ENCODE measurements around the gene SEC61A1.

SEC61A1 gene

DNA sequence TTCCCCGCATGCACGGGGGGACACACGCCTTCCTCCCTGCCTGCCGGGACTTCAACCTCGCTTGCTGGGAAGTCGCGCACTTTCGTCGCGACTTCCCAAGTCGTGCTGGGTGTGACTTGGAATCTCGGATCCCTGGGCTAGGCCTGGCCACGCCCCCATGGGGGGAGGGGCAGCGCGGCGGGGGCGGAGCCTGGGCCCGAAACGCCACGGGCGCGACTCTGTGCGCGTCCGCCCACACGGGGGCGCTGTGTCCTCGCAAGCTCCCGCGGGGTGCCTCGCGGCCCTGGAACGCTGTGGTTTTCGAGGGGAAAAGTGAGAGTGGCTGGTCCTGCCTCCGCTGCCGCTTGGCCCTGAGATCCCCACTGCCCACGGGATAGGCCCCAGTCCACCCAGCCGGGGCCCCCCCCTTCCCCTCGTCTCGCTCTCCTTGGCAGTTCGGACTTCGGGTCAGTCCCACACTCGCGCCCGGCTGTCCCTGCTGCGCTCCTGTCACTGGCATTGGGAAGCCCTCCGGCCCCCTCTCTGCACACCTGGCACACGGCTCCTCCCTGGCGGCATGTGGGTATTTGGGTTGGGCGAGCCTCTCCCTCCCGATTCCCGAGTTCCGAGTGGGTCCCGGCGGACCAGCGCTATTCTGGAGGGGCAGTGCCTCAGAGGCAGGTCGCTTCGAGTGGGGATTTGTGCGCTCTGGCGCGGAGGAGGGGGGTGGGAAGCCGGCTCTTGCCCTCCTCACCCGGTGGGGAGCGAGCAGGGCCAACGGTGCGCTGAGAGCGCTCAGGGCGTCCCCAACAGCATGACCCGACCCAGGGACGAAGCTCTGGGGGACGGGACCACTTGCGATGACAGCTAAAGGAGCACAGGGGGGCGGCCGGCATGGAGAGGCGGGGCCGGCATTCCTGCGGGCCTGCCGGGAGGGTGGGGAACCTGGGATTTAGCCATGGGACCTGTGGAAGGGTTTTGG lies 23.6 kb downstream of the SEC61A1 start:
- in situ Hi-C loops (cut with MboI; ENCODE audit: low pct_unique_long_range_greater_than_20kb, low sequenced_read_pairs), result no loop called here
- DNase-seq, result no peak

DNA sequence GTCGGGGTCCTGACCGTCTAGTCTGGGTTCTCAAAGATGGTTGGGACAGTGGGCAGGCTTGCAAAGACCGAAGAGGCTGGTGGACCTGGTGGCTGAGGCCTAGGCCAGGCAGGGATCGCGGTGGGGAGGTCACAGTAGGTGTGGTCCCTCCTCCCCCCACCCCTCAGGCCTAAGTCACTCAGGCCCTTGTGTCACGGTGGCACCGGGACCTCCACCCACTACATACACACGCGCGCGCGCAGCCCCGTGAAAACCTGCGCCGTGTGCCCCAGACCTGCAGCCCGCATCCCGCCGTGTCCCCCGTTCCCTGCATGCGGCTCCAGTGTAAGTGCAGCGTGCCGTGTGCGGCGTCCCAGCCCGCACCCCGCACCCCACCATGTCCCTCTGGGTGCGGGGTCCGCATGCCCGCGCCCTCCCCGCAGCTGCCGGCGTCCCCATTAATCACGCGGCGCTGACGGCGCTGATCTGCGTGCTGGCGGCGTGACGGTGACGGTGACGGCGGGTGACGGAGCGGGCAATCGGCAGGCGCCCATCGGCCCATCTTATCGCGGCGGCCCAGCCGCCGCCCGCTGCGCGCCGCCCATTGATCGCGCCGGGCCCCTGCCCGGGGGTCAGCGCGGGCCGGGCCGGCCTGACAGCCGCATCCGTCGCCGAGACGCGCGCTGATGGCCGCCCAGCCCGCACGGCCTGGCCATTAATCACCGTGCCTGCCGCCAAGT lies 24.4 kb downstream of the SEC61A1 start:
- no peak for DNase-seq
- in situ Hi-C loops (cut with MboI; ENCODE audit: low pct_unique_long_range_greater_than_20kb, low sequenced_read_pairs), result no loop called here

GRCh38 chr3:128077202-128077624 lies 25.0 kb downstream of the SEC61A1 start:
- peak; percentile 62 for DNase-seq
- in situ Hi-C loops (cut with MboI; ENCODE audit: low pct_unique_long_range_greater_than_20kb, low sequenced_read_pairs), result no loop called here

DNA sequence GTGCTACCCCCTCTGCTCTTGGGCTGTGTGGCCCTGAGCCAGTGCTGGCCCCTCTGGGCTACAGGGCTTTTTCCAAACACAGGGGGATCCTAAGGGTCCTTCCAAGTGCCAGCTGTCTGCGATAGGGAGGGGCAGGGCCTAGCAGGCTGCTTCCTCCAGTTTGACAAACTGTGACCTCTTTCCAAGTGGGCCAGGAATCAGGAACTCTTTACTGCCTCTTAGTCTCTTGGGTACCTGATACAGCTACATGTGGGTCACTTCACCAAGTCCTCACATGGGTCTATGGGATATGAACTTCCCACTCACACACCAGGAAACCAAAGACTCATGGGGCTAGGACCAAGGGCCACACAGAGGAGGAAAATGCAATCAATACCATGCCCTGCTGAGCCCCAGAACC lies 25.4 kb downstream of the SEC61A1 start:
- in situ Hi-C loops (cut with MboI; ENCODE audit: low pct_unique_long_range_greater_than_20kb, low sequenced_read_pairs), result no loop called here
- no peak for DNase-seq

- no peak for DNase-seq
- in situ Hi-C loops (cut with MboI; ENCODE audit: low pct_unique_long_range_greater_than_20kb, low sequenced_read_pairs), result no loop called here
These were observed 26.1 kb downstream of the SEC61A1 start for GRCh38 chr3:128078322-128078721.

DNA sequence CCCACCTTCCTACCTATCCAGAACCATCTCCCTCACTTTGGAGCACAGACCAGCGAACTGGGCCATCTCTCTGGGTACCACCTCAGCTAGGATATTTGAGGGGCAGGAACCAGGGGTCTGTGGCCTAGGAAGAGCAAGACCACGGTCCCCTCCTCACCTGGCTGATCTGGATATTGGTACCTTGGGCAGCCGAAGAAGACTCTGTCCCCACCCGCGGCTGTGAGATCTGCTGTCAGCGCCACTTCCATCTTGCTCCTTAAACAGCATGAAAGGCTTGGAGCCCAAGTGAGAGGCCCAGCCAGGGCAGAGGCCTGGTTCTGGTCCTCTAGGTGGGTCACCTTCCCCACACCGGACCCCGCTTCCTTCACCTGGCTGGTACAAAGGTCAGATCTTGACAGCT lies 26.6 kb downstream of the SEC61A1 start:
- in situ Hi-C loops (cut with MboI; ENCODE audit: low pct_unique_long_range_greater_than_20kb, low sequenced_read_pairs), result no loop called here
- no peak for DNase-seq

- no peak for DNase-seq
- in situ Hi-C loops (cut with MboI; ENCODE audit: low pct_unique_long_range_greater_than_20kb, low sequenced_read_pairs), result no loop called here
These were observed 27.6 kb downstream of the SEC61A1 start for GRCh38 chr3:128079823-128080222.

DNA sequence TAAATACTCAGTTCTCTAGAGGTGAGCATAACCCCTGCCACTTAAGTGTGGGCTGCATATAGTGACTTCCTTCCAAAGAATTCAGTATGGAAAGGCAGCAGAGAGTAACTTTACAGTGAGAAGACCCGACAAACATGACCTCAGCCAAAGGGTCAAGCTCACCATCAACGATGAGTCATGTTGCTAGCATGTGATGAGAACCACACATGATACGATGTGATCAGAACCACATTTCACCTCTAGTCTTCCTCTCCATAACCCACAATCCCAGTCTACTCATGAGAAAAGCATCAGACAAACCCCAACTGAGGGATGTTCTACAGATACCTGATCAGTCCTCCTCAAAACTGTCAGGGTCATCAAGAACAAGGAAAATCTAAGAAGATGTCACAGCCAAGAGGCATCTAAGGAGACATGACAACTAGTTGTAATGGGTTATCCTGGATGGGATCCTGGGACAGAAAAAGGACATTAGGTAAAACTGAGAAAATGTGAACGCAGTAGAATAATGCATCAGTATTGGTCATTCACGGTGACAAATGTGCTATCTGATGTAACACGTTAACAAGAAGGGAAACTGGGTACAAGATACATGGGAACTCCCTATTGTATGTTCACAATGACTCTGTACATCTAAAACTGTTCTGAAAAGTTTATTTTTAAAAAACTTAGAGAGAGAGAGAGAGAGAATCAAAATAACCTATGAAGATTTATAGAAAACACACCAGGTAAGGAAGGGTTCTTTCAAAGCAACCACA lies 28.3 kb downstream of the SEC61A1 start:
- in situ Hi-C loops (cut with MboI; ENCODE audit: low pct_unique_long_range_greater_than_20kb, low sequenced_read_pairs), result no loop called here

DNA sequence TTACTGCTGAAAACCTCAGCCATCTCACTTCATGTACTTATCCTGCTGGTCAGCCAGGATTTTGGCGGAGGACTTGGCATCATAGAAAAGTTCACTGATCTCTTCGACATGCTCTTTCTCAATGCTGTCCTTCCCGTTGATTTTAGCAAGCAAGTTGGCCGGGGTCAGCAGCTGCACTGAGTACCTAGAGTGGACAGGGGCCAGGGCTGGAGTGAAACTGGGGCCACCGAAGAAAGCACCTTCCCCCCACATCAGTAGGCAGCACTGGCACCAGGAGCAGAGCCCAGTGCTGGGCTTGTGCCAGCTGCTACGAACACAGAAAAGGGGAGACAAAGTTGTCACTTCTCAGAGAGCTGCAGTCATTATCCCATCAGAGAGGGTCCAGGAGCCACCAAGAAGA lies 29.0 kb downstream of the SEC61A1 start:
- in situ Hi-C loops (cut with MboI; ENCODE audit: low pct_unique_long_range_greater_than_20kb, low sequenced_read_pairs), result no loop called here
- no peak for DNase-seq

More for the DNA sequence above, 28.3 kb downstream of the SEC61A1 start:
- no peak for DNase-seq

- in situ Hi-C loops (cut with MboI; ENCODE audit: low pct_unique_long_range_greater_than_20kb, low sequenced_read_pairs), result no loop called here
- DNase-seq, result no peak
These were observed 29.6 kb downstream of the SEC61A1 start for GRCh38 chr3:128081846-128082245.

DNA sequence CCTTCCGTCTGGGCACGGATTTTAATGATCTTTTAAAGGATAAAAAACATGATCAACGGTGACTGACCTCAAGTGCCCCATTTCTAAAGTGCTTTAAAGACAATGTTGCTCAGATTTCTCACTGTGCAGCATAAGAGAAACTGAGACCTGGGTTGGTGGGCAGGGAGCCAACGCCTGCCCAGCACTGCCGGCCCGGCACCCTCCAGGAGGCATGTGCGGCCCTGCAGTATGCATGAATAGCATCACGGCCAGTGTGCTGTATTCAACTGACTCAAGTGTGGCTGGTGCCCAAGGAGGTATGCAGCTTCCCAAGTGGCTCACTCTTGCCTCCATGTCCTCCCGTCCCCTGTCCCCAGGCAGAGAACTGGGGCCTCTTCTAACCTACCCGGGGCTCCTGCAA lies 30.3 kb downstream of the SEC61A1 start:
- DNase-seq, result no peak
- in situ Hi-C loops (cut with MboI; ENCODE audit: low pct_unique_long_range_greater_than_20kb, low sequenced_read_pairs), result no loop called here

DNA sequence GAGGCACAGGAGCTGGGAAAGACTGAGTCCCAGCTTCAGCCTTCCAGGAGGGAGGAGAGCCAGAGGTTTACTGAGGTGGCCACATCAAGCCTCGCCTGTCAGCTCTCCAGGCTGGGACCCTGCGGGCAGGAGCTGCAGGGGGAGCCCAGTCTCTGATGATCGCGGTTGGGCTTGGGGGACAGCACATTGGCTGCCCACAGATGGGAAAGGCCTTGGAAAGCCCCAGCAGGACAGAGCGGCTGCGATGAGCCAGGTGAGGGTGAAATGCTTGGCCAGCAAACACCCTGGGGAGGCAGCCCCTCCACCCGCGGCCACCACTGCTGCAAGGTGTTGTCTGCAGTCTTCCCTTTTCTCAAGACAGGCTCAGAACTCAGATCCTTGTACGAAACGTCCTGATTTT lies 31.2 kb downstream of the SEC61A1 start:
- in situ Hi-C loops (cut with MboI; ENCODE audit: low pct_unique_long_range_greater_than_20kb, low sequenced_read_pairs), result no loop called here
- DNase-seq, result no peak

DNA sequence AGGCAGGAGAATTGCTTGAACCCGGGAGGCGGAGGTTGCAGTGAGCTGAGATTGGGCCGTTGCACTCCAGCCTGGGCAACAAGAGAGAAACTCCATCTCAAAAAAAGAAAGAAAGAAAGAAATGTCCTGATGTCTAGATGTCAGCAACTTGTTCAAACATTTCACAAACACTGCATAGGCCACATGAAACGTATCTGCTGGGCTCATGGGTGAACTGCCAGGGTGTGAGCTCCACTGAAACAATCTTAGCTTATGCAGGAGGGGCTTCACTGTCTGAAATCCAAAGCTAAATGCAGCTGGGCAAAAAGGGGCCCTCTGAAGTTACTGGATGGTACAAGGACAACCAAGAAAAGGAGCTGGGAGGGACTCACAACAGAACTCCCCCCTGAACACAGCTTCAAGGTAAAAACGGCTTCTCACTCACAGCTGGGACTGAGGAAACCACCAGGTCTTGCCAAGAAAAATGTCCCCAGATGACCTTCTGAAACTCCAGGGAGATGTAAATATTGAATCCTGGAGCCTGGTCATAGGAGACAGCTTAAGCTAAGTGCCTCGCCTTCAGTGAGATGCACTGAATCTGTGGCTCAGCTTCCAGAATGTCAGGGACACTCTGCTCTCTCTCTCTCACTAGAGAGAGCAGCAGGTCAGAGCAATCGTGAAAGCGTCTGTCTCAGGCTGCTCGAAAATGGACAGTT lies 31.9 kb downstream of the SEC61A1 start:
- in situ Hi-C loops (cut with MboI; ENCODE audit: low pct_unique_long_range_greater_than_20kb, low sequenced_read_pairs), result no loop called here
- no peak for DNase-seq

DNA sequence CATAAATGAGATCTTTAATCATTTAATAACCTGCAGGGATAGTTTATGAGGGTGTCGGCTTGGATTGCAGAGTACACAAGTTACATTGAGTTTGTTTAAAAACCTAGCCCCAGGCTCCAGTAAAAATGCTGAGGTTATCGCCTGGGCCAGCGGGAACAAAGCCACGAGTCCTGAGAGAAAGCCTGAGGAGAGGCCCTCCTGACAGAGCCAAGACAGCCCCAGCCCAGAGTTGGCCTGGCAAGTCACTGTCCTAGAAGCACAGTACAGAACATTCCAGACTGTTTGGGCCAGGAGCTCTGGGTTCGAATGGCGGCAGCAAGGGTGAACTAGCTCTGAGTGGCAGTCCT lies 32.4 kb downstream of the SEC61A1 start:
- no peak for DNase-seq
- in situ Hi-C loops (cut with MboI; ENCODE audit: low pct_unique_long_range_greater_than_20kb, low sequenced_read_pairs), result no loop called here

- DNase-seq, result no peak
- in situ Hi-C loops (cut with MboI; ENCODE audit: low pct_unique_long_range_greater_than_20kb, low sequenced_read_pairs), result no loop called here
These were observed 36.9 kb downstream of the SEC61A1 start for GRCh38 chr3:128089135-128089534.

DNA sequence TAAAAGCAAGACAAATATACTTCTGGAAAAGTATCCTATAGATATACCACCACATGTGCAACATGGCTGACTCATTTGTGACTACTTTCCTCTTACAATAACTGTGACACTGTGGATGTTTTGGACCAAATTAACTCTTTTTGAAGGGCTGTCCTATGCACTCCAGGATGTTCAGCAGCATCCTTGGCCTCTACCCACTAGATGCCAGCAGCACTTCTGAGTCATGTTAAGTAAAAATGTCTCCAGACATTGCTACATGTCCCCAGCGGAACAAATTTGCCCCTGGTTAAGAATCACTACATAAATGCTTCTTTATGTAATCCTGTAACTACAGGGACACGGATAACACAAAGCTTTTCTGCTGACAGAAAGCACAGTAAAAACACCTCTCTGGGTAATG lies 39.3 kb downstream of the SEC61A1 start:
- in situ Hi-C loops (cut with MboI; ENCODE audit: low pct_unique_long_range_greater_than_20kb, low sequenced_read_pairs), result no loop called here
- no peak for DNase-seq

DNA sequence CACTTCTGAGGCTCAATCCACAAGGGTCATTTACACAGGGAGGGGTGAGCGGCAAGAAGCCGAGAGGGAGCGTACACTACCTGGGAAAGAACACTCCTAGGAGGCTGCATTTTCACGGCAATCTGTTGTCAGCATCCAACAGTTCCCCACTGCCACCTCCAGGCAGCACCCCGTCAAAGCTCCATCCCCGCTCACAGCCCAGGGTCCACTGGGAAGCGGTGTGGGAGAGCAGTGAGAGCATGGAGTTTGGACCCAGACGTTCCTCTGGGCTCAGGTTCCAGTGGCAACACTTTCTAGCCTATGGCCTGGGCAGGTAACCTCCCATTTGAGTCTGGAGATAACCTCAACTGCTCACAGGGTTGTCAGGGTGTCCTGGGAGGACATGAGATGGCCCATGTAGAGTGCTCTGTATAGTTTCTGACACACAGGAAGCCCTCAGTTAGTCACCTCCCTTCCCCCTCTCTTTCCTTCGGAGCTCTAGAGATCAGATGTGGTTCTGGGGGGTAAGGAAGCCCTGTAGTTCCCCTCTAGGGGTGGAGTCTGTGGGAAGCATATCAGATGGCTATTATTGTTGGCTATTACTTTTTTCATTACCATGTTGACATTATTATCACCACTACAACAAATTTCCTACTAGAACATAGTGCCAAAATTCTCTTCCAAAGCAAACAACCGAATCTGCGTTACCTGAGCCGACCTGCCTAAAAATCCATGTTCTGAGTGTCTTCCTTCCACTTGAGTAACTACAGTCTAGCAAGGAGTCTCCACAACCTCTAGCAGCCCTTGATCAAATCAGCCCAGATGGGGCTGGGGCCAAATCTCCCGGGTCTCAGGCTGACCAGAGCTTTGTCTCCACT lies 42.3 kb downstream of the SEC61A1 start:
- in situ Hi-C loops (cut with MboI; ENCODE audit: low pct_unique_long_range_greater_than_20kb, low sequenced_read_pairs), result no loop called here
- no peak for DNase-seq

DNA sequence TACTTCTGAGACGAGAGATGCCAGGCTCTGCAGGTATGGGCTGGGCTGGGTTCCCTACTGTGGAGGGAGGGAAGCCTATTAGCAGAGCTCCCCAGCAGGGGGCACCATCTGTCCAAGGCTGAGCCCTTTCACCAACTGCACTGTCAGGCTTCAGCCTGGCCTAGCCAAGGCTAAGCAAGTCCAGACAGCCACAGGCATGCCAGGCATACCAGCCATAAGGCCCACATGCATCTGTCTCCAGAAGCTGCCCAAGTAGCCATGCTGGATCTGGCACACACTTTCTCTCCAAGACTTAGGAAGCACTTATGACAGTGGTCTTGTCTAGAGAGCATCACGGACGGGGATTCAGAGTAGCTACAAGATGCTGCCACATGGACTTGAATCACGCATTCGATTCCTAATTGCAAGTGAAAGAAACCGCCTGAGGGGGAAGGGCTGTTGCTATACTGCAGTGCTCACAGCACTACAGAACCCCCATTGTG lies 43.0 kb downstream of the SEC61A1 start:
- DNase-seq, result peak; percentile 88
- in situ Hi-C loops (cut with MboI; ENCODE audit: low pct_unique_long_range_greater_than_20kb, low sequenced_read_pairs), result no loop called here

All from KBM-7 (cell line).